ES-I3 (cell line): ENCODE data around the gene BNIPL.

Experiments
- H3K36me3 ChIP-seq: 2 replicates; pipeline ENCODE4 v1.6.1; 2013; ENCODE audit warnings: mild to moderate bottlenecking, low read length, control low read depth, moderate library complexity; ENCODE audit not compliant: insufficient read depth
- H3K4me1 ChIP-seq: 2 replicates; pipeline ENCODE4 v1.6.1; 2013; ENCODE audit warnings: mild to moderate bottlenecking, control low read depth, low read length; ENCODE audit not compliant: insufficient read depth
- H3K9ac ChIP-seq: 2 replicates; pipeline ENCODE4 v1.6.1; 2013; ENCODE audit warnings: low read depth, mild to moderate bottlenecking, low read length, moderate library complexity
- H3K9me3 ChIP-seq: 2 replicates; pipeline ENCODE4 v1.6.1; 2013; ENCODE audit warnings: mild to moderate bottlenecking, low read length, moderate library complexity; ENCODE audit not compliant: control insufficient read depth, insufficient read depth

Gene BNIPL, protein sequence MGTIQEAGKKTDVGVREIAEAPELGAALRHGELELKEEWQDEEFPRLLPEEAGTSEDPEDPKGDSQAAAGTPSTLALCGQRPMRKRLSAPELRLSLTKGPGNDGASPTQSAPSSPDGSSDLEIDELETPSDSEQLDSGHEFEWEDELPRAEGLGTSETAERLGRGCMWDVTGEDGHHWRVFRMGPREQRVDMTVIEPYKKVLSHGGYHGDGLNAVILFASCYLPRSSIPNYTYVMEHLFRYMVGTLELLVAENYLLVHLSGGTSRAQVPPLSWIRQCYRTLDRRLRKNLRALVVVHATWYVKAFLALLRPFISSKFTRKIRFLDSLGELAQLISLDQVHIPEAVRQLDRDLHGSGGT

DNA sequence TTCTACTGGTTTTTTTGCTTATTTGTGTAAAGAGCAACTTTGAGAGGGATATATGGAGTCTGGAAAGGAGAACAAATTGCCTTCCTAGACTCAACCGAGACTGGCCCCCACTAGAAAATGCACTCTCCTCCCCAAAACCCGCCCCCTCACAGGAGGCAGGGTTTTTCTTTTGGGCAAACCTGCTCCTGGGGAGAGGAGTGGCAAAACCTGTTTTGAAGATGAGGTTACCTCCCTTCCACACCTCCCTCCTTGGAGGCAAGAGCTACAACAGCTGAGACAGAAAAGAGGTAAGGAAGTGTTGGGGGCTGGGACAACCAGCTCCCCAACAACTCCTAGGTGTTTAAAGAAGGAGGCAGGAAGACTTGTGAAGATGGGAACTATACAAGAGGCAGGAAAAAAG, at the start of gene BNIPL:
BNIPL (plus strand) TSS at position 231 of the 400 bp plus-strand sequence; CDS start at position 371, 140 bp downstream.
- Histone ChIP-seq H3K4me1 (peaks cover 8% of the 10 kb centered on the region), H3K36me3 (peaks cover 2% of the 10 kb centered on the region; the same call in 1 of the 2 replicates), H3K9ac (no peak within 1 kb of the TSS), H3K9me3 (no peaks in the 10 kb centered on the region)

DNA sequence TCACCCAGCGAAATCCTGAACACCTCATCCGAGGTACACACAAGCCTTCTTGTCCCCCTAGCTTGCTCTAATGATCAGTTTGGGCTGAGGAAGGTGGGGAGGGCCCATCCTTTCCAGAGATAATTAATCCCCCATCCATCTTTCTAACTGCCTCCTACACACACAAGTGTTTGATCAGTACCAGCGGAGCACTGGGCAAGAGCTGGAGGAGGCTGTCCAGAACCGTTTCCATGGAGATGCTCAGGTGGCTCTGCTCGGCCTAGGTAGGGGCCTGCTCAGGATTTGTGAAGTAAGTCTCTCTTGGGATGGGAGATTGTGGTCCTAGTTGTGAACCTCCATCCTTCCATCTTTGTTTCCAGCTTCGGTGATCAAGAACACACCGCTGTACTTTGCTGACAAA, 48.5 kb upstream of the BNIPL start:
- Histone ChIP-seq H3K4me1 (no peaks in the 10 kb centered on the region), H3K9ac (no peak overlapping the region)

DNA sequence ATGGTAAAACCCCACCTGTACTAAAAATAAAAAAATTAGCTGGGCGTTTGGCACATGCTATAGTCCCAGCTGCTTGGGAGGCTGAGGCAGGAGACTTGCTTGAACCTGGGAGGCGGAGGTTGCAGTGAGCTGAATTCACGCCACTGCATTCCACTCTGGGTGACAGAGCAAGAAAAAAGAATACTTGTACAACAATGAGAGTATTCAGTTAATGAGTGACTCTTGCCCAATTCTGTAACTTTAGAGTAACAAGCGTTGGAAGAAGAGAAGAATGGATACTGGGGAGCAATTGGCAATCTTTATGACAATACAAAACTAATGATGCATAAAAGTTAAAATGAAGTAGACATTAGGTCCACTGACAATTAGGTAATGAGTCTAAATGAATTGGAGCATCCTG, 43.8 kb upstream of the BNIPL start:
- Histone ChIP-seq H3K9ac (no peak overlapping the region), H3K36me3 (no peaks in the 10 kb centered on the region), H3K9me3 (no peaks in the 10 kb centered on the region), H3K4me1 (peaks cover 3% of the 10 kb centered on the region; the same call in 1 of the 2 replicates)

More for the DNA sequence above, 48.5 kb upstream of the BNIPL start:
- H3K9me3 ChIP-seq = no peaks in the 10 kb centered on the region
- no peaks in the 10 kb centered on the region for H3K36me3 ChIP-seq

DNA sequence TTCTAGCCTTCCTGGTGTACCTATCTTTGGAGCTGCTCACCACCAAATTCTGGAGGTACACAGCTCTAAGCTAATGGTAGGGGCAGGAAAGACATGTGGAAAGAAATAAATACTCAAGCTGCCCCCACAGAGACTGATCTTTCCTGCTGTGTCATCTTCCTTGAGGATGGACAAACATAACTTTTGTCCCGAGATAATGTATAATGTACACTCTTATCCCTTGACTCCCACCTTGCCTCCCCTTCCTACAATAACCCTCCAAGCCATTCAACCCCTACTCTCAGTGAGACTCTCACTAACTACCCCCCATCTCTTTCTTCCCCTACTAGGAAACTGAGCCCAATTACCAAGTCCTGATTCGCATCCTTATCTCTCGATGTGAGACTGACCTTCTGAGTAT, 42.1 kb upstream of the BNIPL start:
- Histone ChIP-seq H3K9ac (no peak overlapping the region), H3K9me3 (no peaks in the 10 kb centered on the region), H3K36me3 (peaks cover 2% of the 10 kb centered on the region; the same call in 1 of the 2 replicates), H3K4me1 (peaks cover 3% of the 10 kb centered on the region; the same call in 1 of the 2 replicates)

DNA sequence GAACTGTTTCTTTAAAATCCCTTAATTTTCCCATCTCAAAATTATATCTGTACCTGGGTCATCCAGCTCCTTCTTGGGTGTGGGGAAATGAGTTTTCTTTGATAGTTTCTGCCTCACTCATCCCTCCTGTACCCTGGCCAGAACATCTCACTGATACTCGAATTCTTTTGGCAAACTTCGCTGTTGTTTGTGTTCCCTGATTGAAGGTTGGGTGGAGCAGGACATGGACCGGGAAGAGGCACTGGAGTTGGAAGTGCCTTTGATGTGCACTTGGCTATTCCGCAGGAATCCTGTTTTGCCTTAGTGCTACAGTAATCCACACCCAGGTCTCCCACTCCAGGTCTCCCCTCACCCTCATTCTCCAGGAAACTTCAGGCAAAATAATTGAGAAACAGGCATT, 40.9 kb upstream of the BNIPL start:
- Histone ChIP-seq H3K4me1 (peaks cover 8% of the 10 kb centered on the region; the same call in 1 of the 2 replicates), H3K36me3 (peaks cover 2% of the 10 kb centered on the region; the same call in 1 of the 2 replicates), H3K9ac (no peak overlapping the region), H3K9me3 (no peaks in the 10 kb centered on the region)

DNA sequence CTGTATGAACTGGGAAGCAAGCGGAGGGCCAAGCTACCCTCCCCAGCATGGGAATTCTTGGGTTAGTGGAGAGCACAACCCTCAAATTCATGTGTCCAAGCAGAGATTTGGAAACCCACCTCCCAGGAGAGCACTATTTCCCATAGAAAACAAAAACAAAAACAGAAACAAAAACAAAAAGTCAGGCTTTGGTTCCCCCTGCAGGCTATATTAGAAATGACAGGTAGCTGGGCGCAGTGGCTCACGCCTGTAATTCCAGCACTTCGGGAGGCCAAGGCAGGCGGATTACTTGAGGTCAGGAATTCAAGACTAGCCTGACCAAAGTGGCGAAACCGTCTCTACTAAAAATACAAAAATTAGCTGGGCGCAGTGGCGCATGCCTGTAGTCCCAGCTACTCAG, 40.5 kb upstream of the BNIPL start:
- Histone ChIP-seq H3K36me3 (peaks cover 2% of the 10 kb centered on the region; the same call in 1 of the 2 replicates), H3K9me3 (no peaks in the 10 kb centered on the region), H3K4me1 (peaks cover 8% of the 10 kb centered on the region; the same call in 1 of the 2 replicates), H3K9ac (no peak overlapping the region)

DNA sequence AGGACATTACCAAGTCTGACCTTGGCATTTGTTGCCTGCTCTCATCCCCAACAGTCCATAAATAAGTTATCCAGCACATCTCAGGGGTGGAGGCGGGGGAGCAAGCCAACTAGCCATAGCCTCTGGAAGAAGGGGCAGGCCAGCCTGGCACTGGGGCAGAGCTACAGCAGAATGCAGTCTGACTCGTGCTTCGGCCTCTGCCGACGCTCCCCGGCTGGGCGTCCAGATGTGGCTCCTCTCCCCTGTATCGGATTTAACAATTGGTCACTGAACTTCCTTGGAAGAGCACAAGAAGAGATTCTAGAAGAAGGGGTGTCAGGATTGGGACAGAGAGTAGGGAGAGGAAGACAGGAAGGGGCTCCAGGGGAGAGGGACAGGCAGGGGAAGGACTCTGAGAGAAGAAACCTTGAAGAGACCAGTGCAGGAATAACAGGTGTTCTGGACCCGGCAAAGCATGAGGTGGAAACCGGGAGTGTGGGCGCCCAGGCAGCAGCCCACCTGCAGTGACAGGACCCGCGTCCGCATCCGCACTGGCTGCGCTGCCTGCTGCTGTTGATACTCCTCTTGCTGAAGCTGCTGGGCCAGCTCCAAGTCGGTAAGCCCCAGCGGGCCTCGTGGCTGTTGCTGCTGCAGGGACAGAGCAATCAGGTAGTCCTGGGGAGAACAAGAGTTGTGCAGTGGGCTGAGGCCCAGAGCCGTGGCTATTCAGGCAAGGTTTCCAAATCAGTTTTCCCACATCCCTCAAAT, 39.1 kb upstream of the BNIPL start:
- H3K9me3 ChIP-seq = no peaks in the 10 kb centered on the region
- H3K9ac ChIP-seq = no peak overlapping the region
- peaks cover 2% of the 10 kb centered on the region; the same call in 1 of the 2 replicates for H3K36me3 ChIP-seq
- H3K4me1 ChIP-seq = peaks cover 17% of the 10 kb centered on the region; the same call in 1 of the 2 replicates

DNA sequence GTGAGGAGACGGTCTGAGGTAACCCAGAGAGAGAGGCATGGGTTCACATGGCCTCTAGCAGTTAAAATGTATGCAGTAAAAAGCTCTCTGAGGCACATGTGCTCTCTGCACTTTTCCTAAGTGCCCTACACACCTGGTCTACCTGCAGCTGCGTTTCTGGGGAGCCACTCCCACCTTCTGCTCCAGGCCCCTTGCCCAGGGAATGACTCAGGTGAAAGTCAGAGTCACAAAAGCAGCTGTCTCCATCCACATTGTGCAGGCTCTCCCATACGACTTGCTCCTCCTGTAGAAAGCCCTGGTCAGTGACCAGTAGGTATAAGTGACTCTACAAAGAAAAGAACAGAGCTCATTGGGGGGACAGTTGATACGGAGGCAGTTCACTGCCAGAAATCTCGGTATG, 38.4 kb upstream of the BNIPL start:
- peaks cover 2% of the 10 kb centered on the region; the same call in 1 of the 2 replicates for H3K36me3 ChIP-seq
- H3K9ac ChIP-seq = no peak overlapping the region
- H3K9me3 ChIP-seq = no peaks in the 10 kb centered on the region
- H3K4me1 ChIP-seq = peaks cover 17% of the 10 kb centered on the region; the same call in 1 of the 2 replicates

DNA sequence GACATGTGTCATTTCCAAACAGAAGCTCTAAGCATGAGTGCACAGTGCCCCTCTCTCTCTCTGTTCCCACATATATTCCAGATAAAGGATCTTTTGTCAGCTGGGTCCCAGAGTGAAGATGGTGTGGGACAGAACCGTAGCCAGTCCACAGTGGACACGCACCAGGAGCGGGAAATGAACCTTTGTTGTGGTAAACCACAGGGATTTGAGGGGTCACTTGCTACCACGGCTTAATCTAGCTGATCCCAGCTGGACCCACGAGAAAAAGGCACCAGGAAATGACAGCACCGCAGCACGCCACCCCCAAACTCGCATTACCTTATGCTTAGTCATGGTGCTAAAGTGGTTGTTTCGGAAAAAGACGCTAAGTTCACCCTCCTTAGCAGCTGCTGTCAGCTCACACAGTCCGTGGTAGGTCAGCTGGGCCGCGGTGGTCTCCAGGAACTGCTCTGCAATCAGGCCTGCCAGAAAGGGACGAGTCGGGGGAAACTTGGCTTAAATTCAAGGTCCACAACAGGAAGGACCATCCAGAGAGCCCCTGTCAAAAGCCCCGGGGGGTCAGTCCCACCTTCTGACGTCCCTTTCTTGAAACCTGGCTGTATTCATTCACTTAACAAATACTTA, 37.2 kb upstream of the BNIPL start:
- H3K9me3 ChIP-seq = no peaks in the 10 kb centered on the region
- no peak overlapping the region for H3K9ac ChIP-seq
- peaks cover 17% of the 10 kb centered on the region; the same call in 1 of the 2 replicates for H3K4me1 ChIP-seq
- H3K36me3 ChIP-seq = peaks cover 2% of the 10 kb centered on the region; the same call in 1 of the 2 replicates

DNA sequence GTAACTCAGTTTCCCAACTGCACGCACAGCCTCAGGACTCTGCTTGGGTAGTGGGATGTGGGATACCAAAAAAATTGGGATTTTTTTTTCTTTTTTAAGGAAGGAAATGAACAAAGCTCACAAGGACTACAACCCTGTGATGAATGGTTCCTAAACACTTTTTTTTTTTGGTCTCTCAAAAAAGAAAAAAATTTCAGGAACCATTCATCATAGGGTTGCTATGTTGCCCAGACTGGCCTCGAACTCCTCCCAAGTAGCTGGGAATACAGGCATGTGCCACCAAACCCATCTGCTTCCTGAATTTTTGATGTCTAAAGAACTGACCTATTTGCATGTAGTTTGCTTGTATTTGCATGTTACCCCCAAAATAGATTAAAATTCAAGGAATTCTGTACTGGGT, 36.5 kb upstream of the BNIPL start:
- Histone ChIP-seq H3K36me3 (peaks cover 2% of the 10 kb centered on the region; the same call in 1 of the 2 replicates), H3K9ac (no peak overlapping the region), H3K4me1 (peaks cover 17% of the 10 kb centered on the region; the same call in 1 of the 2 replicates), H3K9me3 (no peaks in the 10 kb centered on the region)

DNA sequence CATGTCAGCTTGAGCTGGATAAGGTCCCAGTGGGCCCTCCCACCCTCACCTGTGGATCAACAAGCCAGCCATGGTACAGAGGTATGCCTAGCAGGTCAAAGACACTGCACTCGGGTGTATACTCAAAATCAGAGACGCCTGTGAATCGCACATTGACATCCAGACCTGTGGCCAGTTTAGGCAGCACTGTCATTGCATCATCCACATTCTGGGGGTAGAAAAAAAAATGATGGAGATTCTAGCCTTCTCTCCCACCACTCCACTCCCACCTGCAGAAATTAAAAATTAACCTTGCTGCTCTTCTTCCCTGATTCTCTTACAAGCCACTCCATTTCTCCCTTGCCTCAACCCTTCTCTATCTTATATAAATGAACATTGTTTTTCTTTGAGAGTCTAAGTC, 36.0 kb upstream of the BNIPL start:
- H3K4me1 ChIP-seq = peaks cover 18% of the 10 kb centered on the region; the same call in 1 of the 2 replicates
- H3K9me3 ChIP-seq = no peaks in the 10 kb centered on the region
- peaks cover 2% of the 10 kb centered on the region; the same call in 1 of the 2 replicates for H3K36me3 ChIP-seq
- no peak overlapping the region for H3K9ac ChIP-seq

DNA sequence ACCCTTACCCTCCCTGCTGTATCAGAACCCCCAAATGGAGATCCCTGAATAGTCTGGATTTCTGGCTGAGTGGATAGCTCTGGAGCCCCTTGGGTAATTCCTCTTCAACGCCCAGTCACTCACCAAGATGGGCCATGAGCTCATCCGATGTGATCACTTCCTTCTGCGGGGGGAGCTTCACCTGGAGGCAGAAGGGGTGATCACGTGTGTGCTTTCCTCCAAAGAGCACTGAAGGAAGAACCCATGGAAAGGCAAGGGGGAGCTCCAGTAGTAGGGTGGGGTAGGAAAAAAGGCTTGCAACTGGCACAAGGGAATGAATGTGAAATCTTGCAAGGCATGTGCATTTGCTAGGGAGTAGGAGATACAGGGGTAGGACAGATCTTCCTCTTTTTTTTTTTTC, 34.8 kb upstream of the BNIPL start:
- no peaks in the 10 kb centered on the region for H3K9me3 ChIP-seq
- H3K4me1 ChIP-seq = peaks cover 22% of the 10 kb centered on the region; the same call in 1 of the 2 replicates
- H3K36me3 ChIP-seq = peaks cover 2% of the 10 kb centered on the region; the same call in 1 of the 2 replicates
- H3K9ac ChIP-seq = peak overlapping the region; percentile 30; the same call in 1 of the 2 replicates

DNA sequence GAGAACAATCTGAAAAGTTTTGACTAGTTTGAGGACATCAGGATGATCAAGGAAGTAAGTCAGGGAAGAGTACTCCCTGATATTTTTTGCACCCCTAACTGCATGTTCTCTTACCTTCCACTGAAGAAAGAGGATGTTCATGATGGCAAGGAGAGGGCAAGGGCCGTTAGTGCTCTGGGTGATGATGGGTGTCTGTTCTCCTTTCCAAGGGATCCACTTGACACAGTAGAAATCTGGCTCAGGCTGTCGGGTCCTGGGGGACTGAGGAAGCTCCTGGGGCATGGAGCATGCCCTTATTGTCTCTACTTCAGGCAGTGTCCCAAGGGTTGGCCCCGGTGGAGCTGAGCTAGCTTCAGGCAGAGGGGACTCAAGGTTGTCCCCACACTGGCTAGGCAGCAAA, 34.3 kb upstream of the BNIPL start:
- Histone ChIP-seq H3K36me3 (peaks cover 2% of the 10 kb centered on the region; the same call in 1 of the 2 replicates), H3K9me3 (no peaks in the 10 kb centered on the region), H3K9ac (no peak overlapping the region), H3K4me1 (peaks cover 25% of the 10 kb centered on the region; the same call in 1 of the 2 replicates)

DNA sequence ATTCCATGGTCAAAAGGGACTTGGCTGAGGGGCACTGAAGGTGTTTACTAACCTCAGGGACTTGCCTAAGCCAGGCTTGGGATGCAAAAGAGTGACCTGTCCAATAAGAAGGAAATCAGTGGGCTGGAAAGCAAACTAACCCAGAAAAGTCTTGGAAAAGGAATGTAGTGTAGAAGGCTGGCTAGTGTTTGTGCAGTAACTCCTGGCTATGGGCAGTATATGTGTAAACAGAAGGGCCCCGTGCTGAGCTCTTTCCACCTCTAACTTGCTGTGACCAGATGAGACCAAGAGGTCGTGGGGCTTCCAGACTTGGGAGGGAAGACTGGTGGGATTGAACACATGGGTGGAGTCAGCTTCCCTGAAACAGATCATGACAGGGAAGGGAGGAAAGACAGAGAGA, 33.8 kb upstream of the BNIPL start:
- peaks cover 2% of the 10 kb centered on the region; the same call in 1 of the 2 replicates for H3K36me3 ChIP-seq
- H3K9ac ChIP-seq = no peak overlapping the region
- H3K4me1 ChIP-seq = peaks cover 25% of the 10 kb centered on the region
- H3K9me3 ChIP-seq = no peaks in the 10 kb centered on the region
